GOT3 (cell line): Measurements from ENCODE around the gene RMI2.

Experiments
- DNase-seq: peaks from one replicate; lab custom pipeline; 2025; ENCODE audit warnings: mixed read lengths; lab: John Stamatoyannopoulos, UW

RMI2 gene

DNA sequence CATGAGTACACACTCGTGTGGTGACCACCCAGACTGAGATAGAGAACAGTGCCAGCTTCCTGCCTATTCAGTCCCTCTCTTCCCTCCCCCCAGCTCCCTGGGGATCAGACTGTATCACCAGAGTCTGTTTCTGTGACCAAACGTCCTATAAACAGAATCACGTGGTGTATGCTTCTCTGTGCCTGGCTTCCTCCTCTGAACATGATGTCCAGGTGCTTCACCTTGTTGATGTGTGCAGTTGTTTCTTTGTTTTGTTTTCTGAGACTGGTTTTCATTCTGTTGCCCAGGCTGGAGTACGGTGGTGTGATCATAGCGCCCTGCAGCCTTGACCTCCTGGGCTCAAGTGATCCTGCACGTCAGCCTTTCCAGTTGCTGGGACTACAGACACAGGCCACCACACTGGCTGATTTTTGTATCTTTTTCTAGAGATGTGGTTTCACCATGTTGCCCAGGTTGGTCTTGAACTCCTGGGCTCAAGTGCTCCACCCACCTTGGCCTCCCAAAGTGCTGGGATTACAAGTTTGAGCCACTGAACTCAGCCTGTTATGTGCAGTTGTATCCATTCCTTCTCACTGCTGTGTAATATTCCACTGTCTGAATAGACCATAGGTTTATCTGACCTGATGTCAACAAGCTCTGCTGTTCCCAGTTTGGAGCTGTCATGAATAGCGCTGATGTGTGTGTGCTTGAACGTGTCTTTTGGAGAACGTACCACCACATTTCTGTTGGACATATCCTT lies 35.2 kb upstream of the RMI2 start:
- DNase-seq: no peak

DNA sequence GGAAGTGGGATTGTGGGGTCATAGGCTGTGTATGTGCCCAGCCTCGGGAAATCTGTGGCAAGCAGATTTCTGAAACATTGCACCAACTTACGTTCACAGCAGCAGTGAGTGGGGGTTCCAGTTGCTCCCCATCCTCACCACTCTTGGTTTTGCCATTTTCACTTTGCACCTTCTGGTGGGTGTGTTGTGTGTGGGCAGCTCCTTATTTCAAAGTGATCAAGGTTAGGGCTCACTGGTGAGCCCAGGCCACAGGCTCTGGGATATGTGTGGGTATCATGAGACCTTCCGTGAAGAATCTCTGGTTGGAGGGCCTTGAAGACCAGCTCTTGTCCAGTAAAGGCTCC lies 34.7 kb upstream of the RMI2 start:
- no peak for DNase-seq

- no peak for DNase-seq
Observed at GRCh38 chr16:11310997-11311561, 34.2 kb upstream of the RMI2 start.

GRCh38 chr16:11312718-11313492 lies 32.4 kb upstream of the RMI2 start:
- DNase-seq: no peak

DNA sequence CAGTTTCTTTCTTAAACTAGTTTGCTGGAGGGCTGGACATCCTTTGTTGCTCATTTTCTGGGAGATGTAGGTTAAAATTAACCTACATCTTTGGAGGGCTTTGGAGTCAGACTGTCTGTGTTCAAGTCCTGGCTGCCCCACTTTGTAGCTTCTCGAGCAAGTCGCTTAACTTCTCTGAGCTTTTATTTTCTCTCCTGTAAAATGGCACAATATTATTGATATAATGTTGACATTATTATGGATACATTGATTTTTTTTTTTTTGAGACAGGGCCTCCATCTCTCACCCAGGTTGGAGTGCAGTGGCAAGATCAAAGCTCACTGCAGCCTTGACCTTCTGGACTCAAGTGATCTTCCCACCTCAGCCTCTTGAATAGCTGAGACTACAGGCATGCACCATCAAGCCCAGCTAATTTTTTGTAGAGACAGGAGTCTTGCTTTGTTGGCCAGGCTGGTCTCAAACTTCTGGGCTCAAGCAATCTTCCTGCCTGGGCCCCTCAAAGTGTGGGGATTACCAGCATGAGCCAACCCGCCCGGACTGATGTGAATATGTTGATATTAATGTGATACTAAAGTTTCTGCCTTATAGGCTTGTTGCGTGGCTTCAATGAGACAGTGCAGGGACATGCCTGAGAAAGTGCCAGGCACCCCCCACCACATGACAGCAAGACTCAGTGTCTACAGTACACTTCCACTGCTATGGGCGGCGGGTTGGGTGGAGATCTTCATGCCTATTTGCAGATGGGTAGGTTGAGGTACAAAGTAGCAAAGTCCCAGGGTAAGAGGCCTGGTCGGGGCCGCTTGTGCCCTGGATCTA lies 31.6 kb upstream of the RMI2 start:
- no peak for DNase-seq

DNA sequence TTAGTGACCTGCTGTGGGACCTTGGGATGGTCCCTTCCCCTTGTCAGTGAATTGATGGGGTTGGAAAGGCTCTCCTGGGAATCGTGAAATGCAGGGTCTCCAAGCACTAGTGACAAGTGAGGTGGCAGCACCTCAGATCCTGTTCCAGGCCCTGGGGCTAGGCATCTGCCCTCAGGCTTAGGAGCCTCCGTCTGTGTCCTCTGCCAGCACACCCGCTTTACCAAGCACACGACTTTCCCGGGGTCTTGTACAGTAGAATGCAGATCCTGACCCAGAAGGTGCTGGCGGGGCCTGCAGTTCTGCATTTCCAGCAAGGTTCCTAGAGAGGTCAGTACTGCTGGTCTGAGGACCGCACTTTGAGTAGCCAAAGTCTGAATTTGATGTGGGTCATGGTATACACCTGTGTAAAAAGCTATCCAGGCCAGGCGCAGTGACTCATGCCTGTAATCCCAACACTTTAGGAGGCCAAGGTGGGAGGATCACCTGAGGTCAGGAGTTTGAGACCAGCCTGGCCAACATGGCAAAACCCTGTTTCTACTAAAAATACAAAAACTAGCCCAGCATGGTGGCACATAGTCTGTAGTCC lies 30.9 kb upstream of the RMI2 start:
- DNase-seq: no peak

GRCh38 chr16:11315510-11315909 lies 29.7 kb upstream of the RMI2 start:
- DNase-seq: no peak

DNA sequence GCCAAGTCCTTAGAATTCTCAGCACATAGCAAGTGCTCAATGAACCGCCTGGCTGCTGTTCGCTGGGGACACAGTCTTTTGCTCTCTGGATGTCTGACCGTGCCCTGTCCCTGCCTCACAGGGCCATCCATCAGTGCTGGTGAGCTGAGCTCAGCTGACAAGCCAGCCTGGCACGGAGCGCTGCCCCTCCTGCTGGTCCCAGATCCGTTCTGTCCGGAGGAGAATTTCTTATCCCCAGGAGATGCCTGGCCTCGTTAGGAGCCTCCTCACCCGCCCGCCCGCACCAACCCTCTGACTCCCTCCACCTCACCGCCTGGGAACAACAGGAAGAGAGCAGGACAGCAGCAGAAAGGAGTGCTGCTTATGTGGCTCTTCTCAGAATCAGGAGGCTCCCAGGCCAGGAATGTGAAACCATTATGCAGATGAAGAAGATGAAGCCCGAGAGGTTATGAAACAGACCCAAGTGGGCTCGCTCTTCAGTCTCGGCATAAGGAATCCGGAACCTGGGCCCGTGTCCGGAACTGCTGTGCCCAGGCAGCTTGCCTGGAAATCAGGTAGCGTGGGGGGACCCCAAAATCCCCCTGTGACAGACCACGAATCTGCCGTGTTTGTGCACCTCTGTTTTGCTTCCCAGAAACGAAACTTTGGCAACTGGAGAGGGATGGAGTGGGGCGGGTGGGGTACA lies 28.8 kb upstream of the RMI2 start:
- no peak for DNase-seq

- DNase-seq: no peak
Observed at GRCh38 chr16:11318817-11319216, 26.4 kb upstream of the RMI2 start.

GRCh38 chr16:11319529-11320146 lies 25.6 kb upstream of the RMI2 start:
- DNase-seq: no peak

GRCh38 chr16:11320170-11320569 lies 25.1 kb upstream of the RMI2 start:
- no peak for DNase-seq

DNA sequence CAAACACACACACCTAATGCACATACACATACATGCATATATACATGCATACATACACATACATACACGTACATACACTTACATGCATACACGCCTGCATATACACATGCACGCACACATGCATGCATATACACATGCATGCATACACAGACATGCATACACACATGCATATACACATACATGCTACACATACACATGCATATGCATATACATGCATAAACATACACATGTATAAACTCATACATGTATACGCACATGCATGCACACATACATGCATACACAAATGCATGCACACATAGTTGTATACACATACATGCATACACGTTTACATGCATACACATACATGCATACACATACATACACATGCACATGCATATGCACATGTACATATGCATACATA lies 23.6 kb upstream of the RMI2 start:
- DNase-seq: no peak

DNA sequence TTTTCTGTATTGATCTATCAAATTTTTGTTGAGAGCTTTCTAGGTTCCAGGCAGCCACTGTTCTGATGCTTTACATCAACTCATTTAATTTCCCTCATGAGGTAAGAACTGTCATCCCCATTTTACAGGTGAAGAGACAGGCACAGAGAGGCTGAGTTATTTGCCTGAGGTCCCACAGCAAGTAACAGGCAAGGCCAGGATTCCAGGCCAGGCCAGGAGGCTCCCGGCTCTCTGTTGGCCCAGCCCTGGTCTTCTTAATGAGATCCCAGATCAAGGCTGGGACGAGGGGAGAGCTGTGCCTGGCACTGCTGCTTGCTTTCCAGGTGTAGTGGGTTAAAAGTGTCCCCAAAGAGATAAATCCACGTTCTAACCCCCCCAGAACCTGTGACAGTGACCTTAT lies 22.4 kb upstream of the RMI2 start:
- DNase-seq: no peak

DNA sequence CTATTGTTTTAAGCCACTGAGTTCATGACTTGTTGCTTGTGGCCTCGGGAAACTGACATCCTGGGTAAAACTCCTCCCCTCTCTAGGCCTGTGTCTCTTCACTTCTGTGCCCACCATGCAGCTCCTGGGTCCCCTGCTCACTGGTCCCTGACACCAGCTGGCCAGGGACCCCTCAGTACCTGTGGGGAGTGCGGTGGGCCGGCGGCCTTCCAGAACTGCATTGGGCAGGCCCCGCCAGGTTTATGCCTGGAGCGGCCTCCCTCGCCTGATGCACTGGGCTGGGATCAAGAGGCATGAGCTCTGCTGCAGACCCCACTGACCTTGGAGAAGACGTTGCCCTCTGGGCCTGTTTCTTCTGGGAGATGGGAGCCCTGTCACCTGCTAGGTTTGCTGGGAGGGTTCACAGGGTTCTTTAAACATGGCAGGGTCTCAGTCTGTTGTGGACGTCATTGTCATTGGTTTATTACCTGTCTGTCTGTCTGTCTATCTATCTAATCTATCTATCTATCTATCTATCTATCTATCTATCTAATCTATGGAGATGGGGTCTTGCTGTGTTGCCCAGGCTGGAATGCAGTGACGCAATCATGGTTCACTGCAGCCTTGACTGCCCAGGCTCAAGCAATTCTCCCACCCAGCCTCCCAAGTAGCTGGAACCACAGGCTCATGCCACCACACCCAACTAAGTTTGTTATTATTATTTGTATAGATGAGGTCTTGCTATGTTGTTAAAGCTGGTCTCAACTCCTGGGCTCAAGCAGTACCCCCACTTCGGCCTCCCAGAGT lies 21.5 kb upstream of the RMI2 start:
- DNase-seq: no peak

GRCh38 chr16:11325404-11326083 lies 19.7 kb upstream of the RMI2 start:
- no peak for DNase-seq

GRCh38 chr16:11326084-11326736 lies 19.0 kb upstream of the RMI2 start:
- DNase-seq: no peak

DNA sequence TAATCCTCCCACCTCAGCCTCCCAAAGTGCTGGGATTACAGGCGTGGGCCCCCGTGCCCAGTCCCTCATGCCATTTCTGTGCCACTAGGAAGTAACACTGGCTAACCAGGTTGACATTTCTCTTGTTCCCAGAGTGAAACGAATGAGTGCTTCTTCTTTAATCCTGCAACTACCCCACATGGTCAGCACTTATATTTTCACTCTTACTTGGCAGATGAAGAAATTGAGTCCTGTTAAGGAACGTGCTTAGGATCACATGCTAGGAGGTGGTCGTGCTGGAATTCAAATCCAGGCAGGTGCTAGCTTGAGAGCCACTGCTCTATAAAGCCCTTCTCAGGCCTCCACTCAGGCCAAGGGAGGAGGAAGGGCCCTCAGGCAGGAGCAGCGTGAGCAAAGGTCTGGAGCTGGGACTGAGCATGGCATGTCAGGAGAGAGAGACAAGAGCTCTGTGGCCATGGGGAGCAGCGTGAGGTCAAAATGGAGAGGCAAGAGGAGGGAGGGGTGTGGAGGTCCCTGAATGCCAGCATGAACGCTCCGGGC lies 18.5 kb upstream of the RMI2 start:
- no peak for DNase-seq

GRCh38 chr16:11327277-11328171 lies 17.7 kb upstream of the RMI2 start:
- no peak for DNase-seq
